Measurements from ENCODE around the gene JOSD1.

DNA sequence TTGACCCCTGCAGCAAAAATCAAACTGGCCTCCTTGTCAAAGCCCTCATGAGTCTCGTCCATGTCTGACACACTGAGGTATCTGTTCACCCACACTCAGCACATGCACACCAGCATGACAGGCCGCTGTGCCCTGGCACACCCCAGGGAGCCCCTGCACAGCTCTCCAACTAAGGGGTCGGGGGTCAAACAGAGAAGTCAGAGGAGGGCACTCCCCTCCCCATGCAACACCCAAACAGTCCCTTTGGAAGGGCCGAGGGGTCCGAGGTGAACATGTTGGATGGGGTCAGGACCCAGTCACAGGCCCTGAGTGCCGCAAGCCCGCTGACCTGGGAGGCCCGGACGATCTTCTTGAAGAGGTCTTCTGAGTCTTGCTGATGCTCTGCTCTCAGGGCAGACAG lies 40.4 kb upstream of the JOSD1 start:
- TF ChIP-seq POLR2A (IDR thresholded peaks at IDR 0.05): no peak
- TF ChIP-seq, protein P1, sequence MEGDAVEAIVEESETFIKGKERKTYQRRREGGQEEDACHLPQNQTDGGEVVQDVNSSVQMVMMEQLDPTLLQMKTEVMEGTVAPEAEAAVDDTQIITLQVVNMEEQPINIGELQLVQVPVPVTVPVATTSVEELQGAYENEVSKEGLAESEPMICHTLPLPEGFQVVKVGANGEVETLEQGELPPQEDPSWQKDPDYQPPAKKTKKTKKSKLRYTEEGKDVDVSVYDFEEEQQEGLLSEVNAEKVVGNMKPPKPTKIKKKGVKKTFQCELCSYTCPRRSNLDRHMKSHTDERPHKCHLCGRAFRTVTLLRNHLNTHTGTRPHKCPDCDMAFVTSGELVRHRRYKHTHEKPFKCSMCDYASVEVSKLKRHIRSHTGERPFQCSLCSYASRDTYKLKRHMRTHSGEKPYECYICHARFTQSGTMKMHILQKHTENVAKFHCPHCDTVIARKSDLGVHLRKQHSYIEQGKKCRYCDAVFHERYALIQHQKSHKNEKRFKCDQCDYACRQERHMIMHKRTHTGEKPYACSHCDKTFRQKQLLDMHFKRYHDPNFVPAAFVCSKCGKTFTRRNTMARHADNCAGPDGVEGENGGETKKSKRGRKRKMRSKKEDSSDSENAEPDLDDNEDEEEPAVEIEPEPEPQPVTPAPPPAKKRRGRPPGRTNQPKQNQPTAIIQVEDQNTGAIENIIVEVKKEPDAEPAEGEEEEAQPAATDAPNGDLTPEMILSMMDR (IDR thresholded peaks at IDR 0.05): no peak

All from breast epithelium (tissue), 3 donors.